GM21619 (cell line): Measurements from ENCODE around the gene EIF4G3.
"Not testable (repeated sequence)": the region's sequence is repeated elsewhere in the genome, so short reads cannot be mapped to it uniquely, and the experiment has no call there.

Experiments
- ATAC-seq: cut with Tn5 transposase; IDR thresholded peaks from one replicate; pipeline ENCODE4 v1.9.1; 2021; ENCODE audit not compliant: unreplicated experiment

Gene EIF4G3

DNA sequence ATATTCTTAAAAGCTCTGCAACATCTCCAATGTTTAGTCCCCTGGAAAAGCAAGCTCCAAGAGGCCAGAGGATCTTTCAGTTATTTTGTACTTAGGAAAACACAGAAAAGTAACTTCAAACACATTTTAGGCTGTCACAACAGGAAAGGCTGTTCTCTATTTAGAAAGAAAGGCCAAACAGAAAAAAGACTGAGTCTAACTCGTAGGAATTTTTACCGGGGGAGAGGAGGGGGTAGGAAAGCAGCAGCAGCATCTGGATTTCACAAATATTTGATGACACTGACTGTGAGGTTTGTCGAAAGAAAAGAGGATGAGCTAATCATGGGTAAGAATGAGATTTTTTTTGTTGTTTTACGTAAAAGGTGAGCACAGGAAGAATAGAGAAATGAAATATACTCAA is 107.1 kb downstream of the EIF4G3 start:
- no peak for ATAC-seq

DNA sequence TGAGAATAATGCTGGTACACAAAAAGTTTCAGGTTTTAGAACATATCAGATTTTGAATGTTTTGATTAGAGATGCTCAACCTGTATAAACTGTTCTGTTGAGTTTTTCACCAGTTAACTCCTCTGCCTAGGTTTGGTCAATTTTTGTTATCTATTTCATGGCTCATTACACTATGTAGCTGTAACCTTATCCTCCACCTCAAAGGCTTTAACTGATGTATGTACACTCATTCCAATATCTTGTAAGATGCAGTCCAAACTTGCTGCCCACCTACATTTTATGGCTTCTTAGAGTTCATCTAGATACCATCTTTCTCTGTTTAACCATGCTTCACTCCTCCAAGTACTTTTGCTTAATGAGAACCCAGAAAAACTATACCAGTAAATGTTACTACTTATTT is 107.8 kb downstream of the EIF4G3 start:
- no peak for ATAC-seq

DNA sequence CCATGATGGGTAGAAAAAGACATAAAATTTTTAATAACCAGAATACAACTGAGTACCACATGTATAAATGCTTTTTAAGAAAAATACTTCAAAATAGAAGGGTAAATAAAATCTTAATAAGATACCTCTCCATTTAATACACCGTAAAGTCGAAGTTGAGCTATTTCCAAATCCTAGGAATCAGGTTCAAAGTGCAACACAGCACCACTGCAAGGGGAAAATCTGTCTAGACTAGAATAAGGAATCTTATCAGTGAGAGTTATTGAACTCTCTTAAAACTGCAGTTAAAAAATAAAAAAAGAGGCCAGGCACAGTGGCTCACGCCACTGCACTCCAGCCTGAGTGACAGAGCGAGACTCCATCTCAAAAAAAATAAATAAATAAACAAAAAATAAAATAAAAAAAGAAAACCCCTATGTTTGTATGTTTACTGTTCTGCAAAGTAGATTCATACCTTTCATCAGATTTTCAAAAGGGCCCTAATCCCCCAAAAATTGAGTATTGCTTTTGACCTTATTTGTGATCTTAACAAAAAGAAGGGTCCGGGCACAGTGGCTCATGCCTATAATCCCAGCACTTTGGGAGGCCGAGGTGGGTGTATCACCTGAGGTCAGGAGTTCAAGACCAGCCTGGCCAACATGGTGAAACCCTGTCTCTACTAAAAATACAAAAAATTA is 109.0 kb downstream of the EIF4G3 start:
- ATAC-seq, result no peak

DNA sequence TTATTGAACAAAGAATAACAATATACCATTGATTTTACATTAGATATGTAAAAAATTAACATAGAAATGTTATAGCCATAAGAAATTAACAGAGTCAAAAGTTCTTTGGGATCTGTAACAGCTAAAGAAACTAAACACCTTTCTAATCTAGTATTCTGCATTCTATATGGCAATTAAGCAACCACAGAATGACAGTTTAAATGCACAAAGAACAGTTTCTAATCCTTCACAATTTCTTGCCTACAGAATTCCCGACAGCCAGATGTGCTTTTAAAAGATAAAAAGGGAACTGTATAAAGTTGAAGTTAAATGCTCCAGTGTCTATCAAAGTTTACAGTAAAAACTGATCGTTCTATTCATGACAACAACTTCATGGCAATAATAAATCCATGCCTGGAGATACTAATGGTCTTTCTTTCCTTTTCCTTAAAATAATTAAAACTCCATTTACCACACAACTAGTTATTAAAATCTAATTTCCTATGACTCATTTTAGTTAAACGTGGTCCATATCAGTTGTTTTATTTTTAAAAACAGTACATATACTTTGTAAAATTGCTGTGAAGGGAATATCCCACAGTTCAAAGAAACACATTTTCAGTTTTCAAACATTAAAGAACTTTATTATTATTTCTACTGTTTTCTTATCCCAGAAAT is 110.2 kb downstream of the EIF4G3 start:
- no peak for ATAC-seq

DNA sequence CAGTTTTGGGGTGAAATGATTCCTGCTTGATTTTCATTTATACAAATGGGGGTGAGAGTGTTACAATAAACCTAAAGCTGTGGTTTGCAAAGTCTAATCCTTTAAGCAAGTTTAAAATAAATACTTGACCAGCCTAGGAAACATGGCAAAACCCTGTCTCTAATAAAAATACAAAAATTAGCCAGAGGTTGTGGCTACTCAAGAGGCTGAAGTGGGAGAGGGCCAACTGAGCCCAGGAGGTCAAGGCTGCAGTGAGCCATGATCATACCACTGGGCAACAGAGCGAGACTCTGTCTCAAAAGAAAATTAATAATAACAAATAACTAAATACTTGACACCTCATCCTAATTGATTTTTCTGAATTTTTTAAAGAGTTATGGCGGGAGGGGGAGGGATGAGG is 110.8 kb downstream of the EIF4G3 start:
- ATAC-seq, result no peak

DNA sequence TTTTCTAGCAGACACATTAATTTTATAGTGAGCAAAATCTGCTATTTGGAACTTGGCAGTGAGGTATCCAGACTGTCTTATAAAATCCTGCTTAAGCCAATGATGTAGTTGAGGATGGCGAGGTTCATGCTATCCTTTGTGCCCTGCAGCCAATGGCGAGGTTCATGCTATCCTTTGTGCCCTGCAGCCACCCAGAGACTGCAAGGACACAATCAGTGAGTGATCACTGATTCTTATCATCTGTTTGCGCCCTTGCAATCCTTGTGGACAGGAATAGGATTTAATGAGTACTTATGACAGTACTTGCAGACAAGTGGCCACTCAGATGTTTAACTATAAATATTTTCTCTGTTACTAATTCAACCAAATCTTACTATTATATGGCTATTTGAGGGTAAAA is 112.6 kb downstream of the EIF4G3 start:
- no peak for ATAC-seq

DNA sequence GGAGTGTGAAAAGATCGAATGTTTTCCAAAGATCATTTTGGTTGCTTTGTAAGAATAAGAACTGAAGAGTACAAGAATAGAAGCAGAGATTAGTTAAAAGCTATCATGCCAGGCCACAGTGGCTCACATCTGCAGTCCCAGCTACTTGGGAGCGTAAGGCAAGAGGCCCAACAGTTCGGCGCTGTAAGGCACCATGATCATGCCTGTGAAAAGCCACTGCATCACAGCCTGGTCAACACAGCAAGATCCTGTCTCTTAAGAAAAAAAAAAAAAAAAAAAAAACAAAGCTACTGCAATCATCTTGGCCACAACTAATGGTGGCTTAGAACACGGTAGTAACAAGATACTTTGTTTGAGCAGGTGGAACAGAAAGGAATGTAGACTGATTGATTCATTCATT is 116.2 kb downstream of the EIF4G3 start:
- ATAC-seq, result no peak

DNA sequence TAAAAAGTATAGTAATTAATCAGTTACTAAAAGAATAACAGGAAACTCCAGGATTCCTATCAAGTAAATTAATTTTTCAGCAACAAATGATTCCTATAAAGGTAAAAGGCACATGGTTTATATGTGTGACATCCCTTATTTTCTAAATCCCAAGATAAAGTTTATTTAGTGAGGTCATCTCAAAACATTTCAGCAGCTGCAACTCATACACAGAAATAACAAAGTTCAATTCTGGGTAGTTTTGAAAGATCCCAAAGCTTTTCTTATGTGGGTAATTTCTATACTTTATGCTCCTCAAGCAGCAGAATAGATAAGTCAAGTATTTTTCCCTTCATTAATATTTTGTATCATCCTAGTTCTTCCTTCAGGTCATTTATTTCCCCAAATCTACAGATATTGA is 117.7 kb downstream of the EIF4G3 start:
- ATAC-seq, result no peak

DNA sequence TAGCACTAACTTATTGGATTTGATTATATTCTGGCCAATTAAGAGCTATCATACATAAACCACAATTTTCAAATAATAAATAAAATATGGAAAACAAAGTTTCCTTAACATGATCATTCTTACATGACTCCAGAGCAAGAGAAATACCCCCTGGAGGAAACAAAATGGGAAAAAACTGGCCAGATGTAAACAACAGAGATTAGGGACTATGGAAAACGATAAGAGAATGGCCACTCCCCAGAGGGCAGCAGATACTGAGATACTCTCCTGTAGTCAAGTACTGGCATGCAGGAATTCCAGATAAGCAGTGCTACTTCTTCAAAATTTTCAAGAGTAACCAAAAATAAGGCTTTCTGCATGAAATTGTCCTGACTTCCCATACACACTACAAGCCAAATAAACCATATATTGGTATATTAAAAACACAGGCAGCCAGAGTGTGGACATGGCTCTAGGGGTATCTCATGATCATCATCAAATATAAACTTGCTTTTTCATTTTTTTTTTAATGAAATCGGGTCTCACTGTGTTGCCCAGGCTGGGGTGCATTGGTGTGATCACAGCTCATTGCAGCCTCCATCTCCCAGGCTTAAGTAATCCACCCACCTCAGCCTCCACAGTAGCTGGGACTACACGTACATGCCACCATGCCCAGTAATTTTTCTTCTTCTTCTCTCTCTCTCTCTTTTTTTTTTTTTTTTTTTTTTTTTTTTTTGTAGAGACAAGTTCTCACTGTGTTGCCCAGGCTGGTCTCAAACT is 118.5 kb downstream of the EIF4G3 start:
- ATAC-seq, result no peak

DNA sequence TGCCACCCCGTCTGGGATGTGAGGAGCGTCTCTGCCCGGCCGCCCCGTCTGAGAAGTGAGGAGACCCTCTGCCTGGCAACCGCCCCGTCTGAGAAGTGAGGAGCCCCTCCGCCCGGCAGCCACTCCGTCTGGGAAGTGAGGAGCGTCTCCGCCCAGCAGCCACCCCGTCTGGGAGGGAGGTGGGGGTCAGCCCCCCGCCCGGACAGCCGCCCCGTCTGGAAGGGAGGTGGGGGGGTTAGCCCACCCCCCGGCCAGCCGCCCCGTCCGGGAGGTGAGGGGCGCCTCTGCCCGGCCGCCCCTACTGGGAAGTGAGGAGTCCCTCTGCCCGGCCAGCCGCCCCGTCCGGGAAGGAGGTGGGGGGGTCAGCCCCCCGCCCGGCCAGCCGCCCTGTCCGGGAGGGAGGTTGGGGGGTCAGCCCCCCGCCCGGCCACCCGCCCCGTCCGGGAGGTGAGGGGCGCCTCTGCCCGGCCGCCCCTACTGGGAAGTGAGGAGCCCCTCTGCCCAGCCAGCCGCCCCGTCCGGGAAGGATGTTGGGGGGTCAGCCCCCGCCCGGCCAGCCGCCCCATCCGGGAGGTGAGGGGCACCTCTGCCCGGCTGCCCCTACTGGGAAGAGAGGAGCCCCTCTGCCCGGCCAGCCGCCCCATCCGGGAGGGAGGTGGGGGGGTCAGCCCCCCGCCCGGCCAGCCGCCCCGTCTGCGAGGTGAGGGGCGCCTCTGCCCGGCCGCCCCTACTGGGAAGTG is 123.3 kb downstream of the EIF4G3 start:
- not testable (repeated sequence) for ATAC-seq

DNA sequence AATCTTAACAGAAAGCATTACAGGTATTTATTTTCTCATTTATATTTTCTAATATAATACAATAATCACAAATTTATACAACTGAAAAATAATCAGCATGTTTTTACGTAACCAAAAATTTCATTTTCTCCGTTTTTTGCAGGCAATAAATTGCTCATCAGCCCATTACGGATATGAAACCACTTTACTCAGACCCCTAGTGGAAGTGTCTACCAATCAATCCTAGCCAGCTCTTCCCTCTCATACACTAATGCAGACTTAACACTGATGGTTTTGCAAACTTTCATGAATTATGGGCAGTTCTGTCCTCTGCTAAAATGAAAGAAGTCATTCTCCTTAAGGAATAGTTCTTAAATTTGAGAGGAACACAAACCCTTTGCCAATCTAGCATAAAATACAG is 124.7 kb downstream of the EIF4G3 start:
- no peak for ATAC-seq

DNA sequence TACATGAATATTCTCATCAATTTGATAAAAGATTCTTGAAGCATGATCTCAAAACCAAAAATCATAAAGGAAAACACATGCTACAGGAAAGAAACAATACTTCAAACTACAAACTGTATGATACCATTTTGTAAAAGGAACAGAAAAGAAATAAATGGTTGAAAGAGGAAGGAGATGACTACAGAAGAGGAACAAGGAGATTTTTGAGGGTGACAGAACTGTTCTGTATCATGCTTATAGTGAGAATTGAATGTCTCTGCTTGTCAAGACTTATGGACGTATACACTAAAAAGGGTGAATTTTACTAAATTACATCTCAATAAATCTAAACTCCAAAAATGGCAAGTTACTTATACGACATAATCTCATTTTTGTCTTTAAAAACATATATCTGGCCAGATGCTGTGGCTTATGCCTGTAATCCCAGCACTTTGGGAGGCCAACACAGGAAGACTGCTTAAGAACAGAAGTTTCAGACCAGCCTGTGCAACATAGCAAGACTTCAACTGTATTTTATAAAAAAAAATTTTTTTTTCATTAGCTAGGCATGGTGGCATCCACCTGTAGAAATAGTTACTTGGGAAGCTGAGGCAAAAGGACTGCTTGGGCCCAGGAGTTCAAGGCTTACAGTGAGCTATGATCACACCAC is 125.4 kb downstream of the EIF4G3 start:
- ATAC-seq, result no peak

DNA sequence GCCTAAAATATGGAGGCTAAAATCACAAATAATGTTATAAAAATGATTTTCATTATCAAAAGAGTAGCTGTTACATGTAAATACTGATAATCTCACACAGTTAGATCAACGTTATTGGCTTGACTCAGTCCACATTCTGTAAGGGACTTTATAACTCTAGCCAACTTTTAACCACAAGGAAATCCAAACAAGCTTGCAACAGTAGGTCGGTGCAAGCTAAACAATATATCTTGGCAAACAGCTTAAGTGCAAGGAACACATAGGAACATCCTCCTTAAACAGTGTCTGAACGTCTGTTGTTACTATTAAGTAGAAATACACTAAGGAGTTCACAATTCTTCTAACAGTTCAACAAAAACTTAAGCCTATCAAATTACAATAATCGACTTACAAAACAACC is 126.7 kb downstream of the EIF4G3 start:
- ATAC-seq, result no peak

DNA sequence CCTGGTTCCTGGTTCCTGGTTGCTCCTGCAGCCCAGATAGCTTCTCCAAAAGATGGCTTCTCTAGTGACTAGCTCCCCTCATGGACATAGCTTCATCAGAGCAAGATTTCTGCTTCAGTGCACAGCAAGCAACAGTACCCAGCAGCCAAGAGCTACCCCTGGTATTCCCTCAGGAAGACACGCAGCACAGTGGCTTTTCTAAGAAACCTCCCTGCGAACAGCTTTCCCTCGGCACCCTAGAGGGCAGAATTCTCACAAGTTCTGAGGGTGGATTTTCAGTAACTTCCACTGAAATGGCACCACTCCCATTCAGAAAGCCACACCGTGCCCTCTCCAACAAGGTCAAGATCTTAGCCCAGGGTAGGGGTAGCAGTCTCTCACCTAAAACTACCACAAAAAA is 128.2 kb downstream of the EIF4G3 start:
- no peak for ATAC-seq

DNA sequence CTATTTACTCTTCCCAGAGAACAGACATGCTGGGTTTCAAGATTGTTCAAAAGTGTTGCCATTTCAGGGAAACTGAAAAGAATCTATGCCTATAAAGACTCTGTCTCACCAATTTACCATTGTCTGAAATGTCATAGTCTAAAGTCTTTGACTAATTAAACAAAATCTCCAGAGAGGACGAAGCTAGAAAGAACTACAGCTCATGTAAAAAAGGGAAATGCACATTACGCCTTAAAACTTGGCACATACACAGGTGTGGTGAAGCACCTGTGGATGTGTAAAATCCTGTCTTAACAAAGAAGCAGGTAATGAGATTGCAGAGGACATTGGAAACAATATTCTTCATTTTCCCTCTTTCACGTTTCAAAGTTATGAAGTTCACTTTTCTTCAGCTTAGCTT is 130.6 kb downstream of the EIF4G3 start:
- ATAC-seq, result no peak

DNA sequence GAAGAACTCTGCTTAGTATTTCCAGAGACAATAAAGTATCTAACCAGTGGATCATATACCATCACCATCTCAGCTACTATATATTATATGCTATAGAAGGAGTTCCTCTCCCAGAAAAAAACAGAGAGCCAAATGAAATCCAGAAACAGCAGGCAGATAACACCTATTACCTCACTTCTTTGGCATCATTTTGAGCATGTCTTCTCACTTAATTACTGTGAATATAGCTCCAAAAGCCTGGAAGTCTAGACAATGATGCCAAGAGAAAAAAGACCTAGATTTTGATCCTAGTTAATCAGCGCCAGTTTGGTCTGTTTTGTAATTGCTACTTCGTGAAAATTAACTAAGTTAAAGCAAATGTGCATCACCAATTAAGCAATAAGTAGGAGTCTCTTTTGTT is 131.3 kb downstream of the EIF4G3 start:
- no peak for ATAC-seq

DNA sequence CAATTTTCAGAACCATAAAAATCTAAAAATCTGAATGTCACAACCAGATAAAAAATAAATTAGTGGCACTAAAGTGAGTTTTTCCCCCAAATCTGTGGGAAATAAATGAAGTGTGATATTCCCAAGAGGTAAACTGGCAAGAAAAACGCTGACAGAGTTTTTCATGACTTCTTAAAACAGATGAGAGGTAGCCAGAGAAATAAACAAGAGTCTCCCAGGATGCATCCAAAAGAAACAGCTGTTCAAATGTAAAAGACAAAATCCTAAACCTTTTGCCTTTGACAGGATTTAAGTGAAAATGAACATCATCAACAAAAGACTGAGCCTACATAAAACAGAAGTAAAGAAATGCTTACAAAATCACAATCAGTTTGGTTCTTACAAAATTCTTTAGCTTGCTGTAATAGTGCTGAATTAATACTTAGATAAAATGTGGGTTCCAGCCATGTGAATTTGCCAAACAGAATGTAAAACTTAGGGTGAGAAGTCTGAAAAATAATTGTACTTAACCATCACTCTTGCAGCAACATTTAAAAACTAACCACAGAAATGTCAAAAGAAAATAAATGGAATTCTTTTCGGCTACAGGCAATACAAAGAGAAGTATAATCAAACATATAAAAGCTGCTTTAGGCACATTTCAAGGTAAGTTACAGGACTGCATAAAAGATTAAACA is 133.6 kb downstream of the EIF4G3 start:
- ATAC-seq, result no peak

DNA sequence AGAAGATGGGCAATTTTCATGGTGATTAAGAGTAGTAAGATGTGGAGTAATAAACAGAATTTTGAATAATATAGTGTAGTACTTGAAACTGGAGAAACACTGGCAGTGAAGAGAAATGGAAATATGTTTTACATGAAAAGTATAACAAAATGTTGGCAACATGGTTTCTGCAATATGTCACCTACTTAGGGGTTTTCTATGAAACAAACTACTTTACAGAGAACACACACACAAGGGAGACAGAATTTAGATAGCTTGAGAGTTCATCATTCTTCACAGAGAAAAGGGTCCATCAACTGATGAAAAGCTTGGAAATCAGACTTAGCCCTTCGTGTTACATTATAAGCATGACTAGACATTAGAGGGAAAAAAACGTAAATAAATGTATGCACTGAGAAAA is 135.2 kb downstream of the EIF4G3 start:
- no peak for ATAC-seq

DNA sequence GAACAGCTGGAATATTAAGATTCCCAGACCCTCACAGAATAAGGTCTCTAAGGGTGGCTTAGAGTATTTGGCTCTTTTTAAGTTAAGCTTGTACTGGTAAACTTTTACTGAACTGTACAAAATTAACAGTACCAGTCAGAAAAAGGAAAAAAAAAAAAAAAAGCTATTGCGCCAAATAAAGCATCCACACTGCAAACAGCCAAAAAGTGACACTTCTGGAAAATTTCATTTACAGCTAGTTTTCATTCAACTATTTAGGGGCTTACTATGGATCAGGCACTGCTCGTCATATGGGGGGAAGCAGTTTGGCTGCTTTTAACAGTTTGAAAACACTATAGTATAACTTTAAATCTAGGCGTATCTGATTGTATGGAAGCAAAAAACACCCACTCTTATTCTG is 139.6 kb downstream of the EIF4G3 start:
- ATAC-seq, result no peak

DNA sequence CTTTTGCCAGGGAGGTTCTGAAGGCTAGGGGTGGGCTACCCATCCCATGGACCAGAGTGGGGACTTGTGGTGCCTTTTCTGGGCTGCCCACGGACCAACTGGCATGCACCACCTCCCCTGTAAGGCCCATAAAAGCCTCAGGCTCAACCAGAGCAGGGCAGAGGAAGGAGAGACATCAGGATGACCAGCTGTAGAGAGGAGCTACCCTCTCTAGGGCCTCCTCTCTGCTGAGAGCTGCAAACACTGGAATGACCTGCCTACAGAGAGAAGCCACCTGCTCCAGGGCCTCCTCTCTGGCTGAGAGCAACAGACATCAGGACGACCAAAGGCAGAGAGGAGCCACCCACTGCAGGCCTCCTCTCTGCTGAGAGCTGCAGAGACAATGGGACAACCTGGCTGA is 140.9 kb downstream of the EIF4G3 start:
- no peak for ATAC-seq
